CD4-positive, alpha-beta T cell treated with Interleukin-4 for 4 hours (primary cell): ENCODE measurements around the gene SLC52A3.
"Not testable (repeated sequence)": the region's sequence is repeated elsewhere in the genome, so short reads cannot be mapped to it uniquely, and the experiment has no call there.

Experiments used
- DNase-seq: peaks from one replicate; pipeline ENCODE4 v3.0.0-alpha.2; 2020

Gene SLC52A3

DNA sequence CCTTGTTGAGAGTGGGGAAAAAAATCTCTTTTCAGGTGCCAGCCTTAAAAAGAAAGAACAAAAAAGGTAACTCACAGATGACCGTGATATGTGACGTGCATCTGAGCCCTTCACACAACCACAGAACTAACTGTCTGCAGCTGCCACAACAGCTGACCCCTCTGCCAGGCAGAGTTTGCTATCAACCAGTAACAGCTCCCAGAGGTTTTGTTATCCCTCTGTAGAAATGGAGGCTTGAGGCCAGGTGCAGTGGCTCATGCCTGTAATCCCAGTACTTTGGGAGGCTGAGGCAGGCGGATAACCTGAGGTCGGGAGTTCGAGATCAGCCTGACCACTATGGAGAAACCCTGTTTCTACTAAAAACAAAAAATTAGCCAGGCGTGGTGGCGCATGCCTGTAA is 42.8 kb downstream of the SLC52A3 start:
- DNase-seq: no peak

DNA sequence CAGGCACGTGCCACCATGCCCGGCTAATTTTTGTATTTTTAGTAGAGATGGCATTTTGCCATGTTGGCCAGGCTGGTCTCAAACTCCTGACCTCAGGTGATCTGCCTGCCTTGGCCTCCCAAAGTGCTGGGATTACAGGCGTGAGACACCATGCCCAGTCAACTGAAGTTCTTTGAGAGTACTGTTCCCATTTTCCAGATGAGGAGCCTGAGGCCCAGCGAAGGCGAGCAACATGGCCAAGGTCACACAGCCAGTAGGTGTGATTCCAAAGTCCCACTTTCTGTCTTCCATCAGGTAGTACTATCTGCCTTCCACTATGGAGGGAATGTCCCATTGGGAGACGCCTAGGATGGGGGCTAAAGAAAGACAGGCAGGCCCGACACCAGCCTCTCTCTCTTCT is 43.5 kb downstream of the SLC52A3 start:
- DNase-seq: not testable (repeated sequence)

DNA sequence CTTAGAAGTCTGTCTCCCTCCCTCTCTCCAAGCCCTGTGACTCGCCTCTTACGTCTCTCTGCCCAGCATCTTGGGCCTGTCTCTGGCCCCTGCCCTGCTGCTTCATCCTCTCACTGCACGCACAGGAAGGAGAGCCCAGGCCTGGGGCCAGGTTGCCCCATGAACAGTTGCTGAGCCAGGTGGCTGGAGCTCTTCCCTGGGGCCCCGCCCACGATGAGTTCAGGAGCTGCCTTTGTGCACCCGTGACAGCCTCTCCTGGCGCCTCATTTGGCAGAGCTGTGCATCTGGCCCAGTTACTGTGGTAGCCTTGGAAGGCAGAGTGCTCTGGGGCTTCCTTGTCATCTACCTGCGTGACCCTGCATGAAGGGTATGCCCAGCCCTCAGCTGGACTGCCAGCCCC is 44.5 kb downstream of the SLC52A3 start:
- DNase-seq: no peak

DNA sequence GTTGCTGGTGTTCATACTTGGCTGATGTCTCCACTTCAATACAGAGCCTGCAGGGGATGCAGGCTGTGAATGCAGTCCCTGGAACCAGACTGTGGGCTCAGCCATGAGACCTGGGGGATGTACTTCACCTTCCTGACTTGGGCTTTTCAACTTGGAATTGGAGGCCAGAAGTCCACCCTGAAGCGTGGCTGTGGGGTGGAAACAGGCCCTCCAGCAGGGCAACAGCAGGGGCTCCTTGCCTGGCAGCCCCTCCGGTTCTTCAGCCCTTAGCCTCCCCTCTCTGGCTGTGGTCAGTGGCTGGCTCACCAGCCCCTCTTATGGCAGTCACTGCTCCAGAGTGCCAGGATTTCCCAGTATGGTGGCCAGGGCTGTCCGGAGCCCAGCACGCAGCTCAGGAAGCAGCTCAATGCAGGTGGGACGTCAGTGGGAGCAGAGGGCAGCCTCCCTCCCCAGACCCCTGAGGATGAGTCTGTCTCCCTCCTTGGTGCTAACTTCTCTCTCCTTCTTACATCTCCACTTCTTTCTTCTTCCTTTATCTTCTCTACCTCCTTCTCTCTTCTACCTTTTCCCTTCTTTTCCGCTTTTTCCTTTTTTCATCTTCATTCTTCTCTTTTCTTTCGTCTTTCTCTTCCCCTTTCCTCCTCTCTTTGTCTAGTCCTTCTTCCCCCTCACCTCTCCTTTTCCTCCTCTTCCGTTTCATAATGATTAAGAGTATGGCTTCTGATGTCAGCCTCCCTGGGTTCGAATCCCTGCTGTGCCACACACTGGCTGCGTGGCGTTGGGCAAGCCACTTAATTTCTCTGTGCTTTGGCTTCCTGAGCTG is 45.3 kb downstream of the SLC52A3 start:
- DNase-seq: no peak

DNA sequence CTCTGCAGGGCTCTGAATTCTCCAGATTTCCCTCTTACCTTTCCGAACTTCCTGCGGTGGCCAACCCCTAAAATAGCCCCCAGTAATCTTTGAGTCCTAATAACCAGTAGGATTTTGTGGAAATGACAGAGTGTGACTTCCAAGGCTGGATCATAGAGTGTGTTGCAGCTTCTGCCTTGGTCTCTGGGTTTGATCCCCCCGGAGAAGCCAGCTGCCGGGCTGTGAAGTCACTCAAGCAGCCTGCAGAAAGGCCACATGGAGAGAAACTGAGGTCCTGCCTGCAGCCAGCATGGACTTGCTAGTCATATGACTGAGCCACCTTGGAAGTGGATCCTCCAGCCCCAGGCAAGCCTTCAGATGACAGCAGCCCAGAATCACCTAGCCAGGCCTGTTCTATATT is 46.4 kb downstream of the SLC52A3 start:
- DNase-seq: no peak

DNA sequence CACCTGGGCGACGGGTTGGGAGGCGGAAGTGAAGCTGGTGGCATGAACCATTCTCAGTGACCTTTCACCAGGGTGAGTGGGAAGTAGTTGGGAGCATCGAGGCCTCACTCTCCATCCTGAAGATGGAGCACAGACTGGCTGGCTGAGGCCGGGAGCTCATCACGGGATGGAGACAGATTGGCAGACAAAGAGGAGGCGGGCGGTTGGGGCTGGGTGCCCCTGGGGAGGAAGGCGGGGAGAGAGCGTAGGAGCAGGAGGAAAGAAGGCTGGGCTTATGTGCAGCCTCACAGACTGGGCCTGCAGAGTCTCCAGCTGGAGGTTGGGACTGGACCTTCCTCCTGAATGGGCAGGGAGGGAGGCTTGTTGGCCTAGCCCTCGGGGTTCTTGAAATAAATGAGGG is 48.5 kb downstream of the SLC52A3 start:
- DNase-seq: no peak

DNA sequence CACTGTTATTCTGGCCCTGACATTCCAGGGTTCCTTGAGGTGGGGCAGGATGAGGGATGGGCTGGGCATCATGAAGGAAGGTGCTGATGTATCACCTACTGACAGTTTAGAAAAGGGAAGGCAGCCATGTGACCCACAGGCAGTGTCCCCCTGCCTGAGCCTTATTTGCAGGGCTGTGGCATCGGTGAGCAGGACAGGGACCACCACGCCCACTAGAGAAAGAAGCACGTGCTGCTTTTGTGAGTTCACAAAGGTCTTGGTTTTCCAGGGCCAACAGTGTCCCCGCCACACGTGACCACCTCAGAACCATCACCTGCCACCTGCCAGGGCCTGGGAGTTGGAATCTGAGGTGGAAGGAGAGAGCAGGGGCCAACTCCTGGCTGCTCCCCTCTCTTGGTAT is 49.2 kb downstream of the SLC52A3 start:
- no peak for DNase-seq

DNA sequence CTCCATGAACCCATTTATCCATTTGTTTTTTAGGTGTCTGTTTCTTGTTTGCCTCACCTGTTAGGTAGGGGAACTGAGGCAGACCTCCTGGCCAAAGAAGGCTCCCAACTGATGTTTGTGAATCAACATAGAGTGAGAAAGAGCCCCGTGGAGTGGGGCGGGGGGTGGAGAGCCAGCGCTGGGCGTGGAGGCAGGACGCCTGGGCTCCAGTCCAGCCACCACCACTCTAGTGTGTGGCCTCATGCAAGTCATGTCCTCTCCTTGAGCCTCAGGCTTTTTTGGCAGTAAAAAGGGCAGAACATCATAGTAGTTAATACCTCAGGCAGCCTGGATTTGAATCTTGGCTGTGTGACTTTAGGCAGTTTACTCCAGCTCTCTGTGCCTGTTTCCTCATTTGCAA is 50.5 kb downstream of the SLC52A3 start:
- DNase-seq: no peak

DNA sequence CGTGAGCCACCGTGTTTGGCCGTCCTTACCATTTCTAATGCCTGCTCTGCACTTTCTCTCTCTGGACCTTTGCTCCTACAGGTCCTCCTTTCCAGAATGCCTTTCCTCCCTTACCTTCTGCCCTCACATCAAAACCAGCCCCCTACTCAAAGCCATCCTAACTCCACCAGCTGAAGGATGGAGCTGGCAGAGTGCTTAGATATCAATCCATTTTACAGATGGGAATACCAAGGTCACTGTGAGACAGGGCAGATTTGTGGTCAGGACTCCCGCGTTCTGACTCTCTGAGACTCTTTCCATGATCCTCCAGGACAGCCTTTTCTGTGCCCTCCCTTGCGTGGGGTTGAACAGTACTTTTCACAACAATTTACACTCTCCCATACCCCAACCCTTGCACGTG is 51.0 kb downstream of the SLC52A3 start:
- no peak for DNase-seq

DNA sequence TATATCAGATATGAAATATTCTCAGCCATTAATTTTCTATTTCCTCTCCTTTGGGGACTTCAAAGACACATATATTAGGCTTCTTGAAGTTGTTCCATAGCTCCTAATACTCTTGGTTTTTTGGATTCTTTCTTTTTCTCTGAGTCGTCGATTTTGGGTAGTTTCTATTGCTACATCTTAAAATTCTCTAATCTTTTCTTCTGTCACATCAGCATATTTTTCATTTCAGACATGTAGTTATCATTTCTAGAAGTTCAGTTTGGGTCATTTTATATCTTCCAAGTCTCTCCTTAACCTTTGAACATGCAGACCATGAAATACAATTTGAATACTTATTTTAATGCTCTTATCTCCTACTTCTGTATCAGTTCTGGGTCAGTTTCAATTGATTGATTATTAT is 53.8 kb downstream of the SLC52A3 start:
- no peak for DNase-seq

DNA sequence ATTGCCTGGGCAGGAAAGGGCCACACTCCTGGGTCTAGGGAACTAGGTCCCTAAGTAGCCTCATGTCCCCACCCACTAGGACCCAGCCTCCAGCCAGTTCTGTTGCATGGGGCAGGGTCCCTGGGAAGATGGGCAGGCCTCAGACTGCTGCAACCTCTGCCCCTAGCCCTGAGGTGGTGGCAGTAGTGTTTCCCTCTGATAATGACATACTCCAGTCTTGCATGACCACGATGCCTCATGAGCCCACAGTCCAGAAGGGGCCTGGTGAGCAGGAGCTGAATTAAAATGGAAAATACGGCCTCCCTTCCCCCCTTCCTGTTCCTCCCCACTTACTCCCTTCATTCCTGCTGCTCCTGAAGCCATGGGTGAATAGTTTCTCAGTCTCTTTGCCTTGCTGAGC is 56.7 kb downstream of the SLC52A3 start:
- no peak for DNase-seq

DNA sequence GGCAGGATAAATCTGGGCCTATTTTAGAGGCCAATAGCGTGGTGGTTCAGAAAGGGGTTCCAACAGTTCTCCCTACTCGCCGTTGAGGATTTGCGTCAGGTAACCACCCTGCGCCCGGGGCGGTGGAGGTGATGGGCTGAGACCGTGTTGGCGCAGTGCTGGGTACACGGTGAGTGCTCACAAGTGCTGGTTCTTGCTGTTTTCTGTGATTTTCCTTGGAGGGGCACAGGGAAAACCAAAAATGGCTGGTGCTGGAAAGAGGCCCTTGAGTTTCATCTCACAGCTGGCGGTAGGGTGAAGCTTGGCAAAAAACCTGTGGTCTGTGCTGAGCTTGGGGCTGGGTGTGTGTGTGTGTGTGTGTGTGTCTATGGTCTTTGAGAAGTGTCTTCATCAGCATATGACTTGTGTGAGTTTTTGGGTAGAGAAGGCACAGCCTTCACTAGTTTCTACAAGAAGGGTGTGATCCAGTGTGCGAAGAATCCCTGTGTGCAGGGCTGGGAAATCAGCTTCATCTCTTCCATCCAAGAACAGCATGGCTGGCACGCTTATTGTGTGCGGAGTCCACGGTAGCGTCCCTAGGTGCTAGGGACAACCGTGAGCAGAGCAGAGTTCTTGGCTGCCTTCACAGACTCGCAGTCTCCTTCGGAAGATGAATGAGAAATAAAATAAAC is 57.4 kb downstream of the SLC52A3 start:
- DNase-seq: no peak
